Measurements from ENCODE around the gene NLRP5.
"Not testable (repeated sequence)": the region's sequence is repeated elsewhere in the genome, so short reads cannot be mapped to it uniquely, and the experiment has no call there.

Gene NLRP5

GRCh38 chr19:56076498-56076897 lies 89.9 kb downstream of the NLRP5 start:
- peak; percentile 39 for DNase-seq (ENCODE audit: low read depth)

- no peak for DNase-seq (ENCODE audit: low read depth)
Measured at GRCh38 chr19:56079609-56080008, 93.0 kb downstream of the NLRP5 start.

- peak; percentile 66 for DNase-seq (ENCODE audit: low read depth)
Measured at GRCh38 chr19:56080669-56081401, 94.3 kb downstream of the NLRP5 start.

DNA sequence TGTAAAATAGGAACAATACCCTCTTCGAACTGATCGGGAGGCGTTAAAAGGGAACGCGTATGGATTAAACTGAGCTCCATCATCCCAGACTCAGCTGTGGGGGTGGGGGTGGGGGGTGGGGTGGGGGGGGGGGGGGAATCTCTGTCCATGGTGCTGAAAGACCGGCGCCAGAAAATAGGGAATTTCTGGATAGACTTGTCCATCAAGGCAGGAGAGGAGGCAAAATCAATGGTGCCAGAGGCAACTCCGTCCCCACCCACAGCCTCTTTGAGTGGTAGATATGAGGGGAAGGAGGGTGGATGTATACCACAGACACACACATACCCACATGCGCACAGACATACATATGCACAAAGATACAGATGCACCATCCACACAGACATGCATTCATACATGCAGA lies 97.1 kb downstream of the NLRP5 start:
- DNase-seq (ENCODE audit: low read depth): no peak

DNA sequence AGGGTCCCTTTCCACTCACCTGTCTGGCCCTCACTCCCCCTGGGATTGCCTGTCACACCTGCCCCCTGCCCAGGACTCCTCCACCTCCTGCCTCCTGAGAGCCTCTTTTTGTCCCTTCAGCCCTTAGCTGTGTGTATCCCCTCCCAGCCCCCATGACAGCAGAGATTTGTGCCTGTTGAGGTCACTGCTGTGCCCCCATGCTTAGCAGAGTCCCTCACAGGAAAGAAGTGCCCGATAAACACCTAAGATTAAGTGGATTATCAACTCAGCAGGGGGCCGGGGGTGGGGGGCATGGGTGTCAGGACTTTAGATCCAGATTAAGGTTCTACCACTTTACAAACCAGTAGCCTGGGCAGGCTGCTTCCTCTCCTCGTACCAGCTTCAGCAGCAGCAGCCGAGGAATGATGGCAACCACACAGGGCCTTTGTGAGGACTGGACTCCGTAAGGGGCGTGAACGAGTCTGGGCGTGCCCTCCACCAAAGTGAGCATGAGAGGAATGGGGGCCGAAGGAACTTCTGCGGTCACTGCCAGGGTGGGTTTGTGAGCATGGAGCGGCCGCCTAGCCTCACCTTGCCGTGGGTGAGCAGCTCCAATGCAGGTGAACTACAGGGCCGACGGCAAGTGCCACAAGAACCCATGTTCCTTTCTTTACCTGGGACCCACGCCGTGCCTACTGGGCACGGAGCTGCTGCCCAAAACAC lies 98.4 kb downstream of the NLRP5 start:
- DNase-seq (ENCODE audit: low read depth): no peak

DNA sequence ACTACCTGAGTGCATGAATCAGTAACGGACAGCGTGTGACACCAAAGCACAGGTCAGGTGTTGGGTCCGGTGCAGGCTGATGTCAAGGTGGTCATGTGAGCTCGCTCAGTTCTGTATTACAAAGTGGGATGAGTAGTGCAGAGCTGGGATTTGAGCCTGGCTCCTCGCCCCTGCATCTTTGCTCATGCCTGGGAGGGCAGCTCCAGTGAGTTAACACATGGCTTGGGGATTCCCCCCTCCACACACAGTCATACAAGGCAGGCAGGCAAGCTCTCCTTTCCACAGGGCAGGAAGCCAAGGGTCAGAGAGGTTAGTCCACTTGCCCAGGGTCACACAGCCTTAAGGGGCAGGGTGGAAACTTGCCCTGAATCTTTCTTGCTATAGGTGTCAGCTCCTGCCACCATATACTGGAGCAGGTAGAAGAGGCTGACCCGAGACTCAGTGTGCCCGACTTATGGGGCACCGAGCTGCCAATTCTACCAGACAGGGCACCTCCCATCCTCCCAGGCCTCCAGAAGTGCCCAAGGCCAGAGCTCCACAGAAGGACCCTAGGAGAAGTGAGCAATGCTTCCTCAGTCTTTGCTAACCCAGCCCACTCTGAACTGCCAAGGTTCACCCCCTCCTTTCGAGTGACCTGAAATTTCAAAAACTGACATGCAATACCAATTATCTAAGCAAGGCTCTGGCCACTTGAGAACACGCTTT lies 99.1 kb downstream of the NLRP5 start:
- peak; percentile 48 for DNase-seq (ENCODE audit: low read depth)

GRCh38 chr19:56086671-56087430 lies 100.3 kb downstream of the NLRP5 start:
- DNase-seq (ENCODE audit: low read depth): no peak

- DNase-seq (ENCODE audit: low read depth): no peak
Measured at GRCh38 chr19:56087647-56088496, 101.3 kb downstream of the NLRP5 start.

DNA sequence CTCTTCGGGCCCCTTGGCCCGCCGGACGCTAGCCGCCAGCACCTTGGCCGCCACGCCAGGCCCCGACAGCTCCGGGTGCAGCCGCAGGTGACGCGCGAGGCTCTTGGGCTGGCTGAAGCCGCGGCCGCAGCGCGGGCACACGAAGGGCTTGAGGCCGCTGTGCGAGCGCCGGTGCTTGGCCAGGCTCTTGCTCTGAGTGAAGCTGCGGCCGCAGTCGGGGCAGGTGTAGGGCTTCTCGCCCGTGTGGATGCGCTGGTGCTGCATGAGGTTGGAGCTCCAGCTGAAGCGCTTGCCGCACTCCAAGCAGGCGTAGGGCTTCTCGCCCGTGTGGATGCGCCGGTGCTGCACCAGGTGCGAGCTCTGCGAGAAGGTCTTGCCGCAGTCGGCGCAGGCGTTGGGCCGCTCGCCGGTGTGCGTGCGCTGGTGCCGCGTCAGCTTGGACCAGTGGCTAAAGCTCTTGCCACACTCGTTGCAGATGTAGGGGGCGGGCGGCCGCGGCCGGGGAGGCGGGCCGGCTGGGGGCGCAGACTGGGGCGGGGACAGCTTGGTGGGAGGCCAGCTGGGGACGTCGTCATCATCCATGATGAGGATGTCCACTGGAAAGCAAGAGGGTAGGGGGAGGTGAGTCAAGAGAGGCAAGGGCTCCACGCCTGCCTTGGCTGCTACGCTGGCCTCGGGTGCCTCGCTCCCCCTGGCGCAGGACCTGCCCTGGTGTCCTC lies 102.1 kb downstream of the NLRP5 start:
- no peak for DNase-seq (ENCODE audit: low read depth)

- no peak for DNase-seq (ENCODE audit: low read depth)
Measured at GRCh38 chr19:56089344-56089743, 102.8 kb downstream of the NLRP5 start.

DNA sequence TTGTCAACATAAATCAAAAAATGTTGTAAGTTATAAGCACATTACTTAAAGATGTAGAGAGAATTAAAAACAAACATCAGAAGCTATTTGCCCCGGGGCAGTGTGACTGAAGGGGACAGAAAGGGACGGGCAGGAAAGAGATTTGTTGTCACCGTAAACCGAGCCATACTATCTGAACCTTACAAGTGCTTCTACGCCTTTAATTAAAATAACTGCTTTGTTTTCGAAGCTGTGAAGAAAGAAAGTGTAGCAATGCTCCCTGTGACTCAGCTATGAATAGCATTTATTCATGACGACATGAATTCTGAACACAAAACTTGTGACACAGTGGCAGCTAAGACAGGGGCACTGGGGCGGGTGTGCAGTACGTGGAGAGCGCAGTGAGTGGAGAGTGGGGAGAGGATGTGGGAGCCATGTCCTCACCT lies 104.5 kb downstream of the NLRP5 start:
- peak; percentile 75 for DNase-seq (ENCODE audit: low read depth)

- no peak for DNase-seq (ENCODE audit: low read depth)
Measured at GRCh38 chr19:56091751-56092546, 105.4 kb downstream of the NLRP5 start.

- no peak for DNase-seq (ENCODE audit: low read depth)
Measured at GRCh38 chr19:56092685-56093631, 106.4 kb downstream of the NLRP5 start.

DNA sequence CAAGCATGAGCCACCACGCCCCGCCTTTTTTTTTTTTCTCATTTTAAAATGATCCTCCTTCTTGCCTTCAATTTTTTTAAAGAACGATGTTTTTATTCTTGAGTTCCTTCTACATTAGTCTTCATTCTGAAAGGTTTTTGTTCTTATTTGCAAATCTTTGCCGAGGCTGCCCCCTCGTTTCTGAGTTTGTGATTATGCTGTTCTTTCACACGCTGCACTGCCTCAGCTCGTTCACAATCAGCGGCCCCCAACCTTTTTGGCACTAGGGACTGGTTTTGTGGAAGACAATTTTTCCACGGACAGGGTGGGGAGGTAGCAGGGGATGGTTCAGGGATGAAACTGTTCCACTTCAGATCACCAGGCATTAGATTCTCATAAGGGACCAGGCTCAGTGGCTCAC lies 107.9 kb downstream of the NLRP5 start:
- DNase-seq (ENCODE audit: low read depth): no peak

DNA sequence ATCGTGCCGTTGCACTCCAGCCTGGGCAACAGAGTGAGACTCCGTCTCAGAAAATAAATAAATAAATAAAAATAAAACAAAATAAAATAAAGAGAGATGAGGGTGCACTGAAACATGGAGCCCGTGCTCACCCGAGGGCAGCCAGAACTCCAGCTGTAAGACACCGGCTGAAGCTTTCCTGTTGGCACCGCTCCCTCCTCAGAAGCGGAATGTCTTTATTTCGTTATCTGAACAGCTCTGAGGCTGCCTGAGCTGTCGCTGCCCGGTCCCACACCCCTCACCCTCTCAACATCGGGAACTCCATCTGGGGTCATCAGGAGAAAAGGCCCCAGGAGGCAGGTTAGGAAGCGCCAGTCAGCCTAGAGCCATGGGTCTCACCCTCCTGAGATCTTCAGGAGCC lies 110.1 kb downstream of the NLRP5 start:
- no peak for DNase-seq (ENCODE audit: low read depth)

GRCh38 chr19:56097306-56097705 lies 110.7 kb downstream of the NLRP5 start:
- DNase-seq (ENCODE audit: low read depth): no peak

GRCh38 chr19:56097776-56098175 lies 111.2 kb downstream of the NLRP5 start:
- no peak for DNase-seq (ENCODE audit: low read depth)

DNA sequence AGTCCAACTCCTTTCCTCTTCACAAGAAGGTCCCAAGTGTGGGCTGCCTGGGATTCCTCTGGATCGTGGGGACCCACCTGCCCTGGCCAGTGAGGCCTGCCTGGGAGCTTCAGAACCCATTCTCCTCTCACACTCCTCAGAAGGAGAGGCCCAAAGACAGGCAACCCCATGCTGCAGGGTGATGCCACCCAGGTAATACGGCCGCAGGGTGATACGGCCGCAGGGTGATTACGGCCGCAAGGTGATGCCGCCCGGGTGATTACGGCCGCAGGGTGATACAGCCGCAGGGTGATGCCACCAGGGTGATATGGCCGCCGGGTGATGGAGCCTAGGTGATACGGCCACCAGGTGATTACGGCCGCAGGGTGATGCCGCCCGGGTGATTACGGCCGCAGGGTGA lies 111.7 kb downstream of the NLRP5 start:
- not testable (repeated sequence) for DNase-seq (ENCODE audit: low read depth)
